Dendritic cell treated with granulocyte-macrophage colony-stimulating factor and Interleukin-4, amounts not matched to agents 40 ng/mL and 50 ng/mL, for 4 days (primary cell): Measurements from ENCODE around the gene PDZD2.

ENCODE experiments used
- H3K27ac Mint-ChIP-seq: one replicate; pipeline ENCODE4 v1.8.0; 2022; ENCODE audit warnings: mild to moderate bottlenecking, mixed read lengths
- H3K27me3 Mint-ChIP-seq: one replicate; pipeline ENCODE4 v1.8.0; 2022; ENCODE audit warnings: mild to moderate bottlenecking, mixed read lengths
- H3K36me3 Mint-ChIP-seq: one replicate; pipeline ENCODE4 v1.8.0; 2022; ENCODE audit warnings: low read depth, mixed read lengths
- H3K4me1 Mint-ChIP-seq: one replicate; pipeline ENCODE4 v1.8.0; 2022; ENCODE audit warnings: low read depth, mixed read lengths
- H3K4me3 Mint-ChIP-seq: one replicate; pipeline ENCODE4 v1.8.0; 2022; ENCODE audit warnings: mild to moderate bottlenecking, moderate library complexity, mixed read lengths
- H3K9me3 Mint-ChIP-seq: one replicate; pipeline ENCODE4 v1.8.0; 2022; ENCODE audit warnings: mixed read lengths
- intact Hi-C: fragments of 100-400 bp; cut with micrococcal nuclease; formaldehyde crosslinking; loops from one replicate; pipeline ENCODE4 v1.15.0; 2022

The PDZD2 gene

DNA sequence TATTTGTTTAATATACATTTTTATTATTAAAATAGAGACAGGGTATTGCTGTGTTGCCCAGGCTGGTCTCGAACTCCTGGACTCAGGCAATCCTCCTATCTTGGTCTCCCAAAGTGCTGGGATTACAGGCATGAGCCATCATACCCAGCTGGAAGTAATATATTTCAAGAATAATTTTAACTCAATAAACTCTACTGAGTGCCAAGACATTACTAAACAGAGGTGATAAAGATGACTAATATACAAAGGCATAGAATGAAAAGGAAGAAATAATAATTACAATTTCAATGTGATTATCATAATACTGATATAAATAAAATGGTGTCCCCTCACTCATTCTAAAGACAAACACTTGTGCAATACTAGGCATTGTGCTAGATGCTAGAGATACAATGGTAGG is 521.3 kb downstream of the PDZD2 start:
- intact Hi-C loops, result no loop called here
- H3K27ac Mint-ChIP-seq, result no peak overlapping the region
- H3K27me3 Mint-ChIP-seq, result no peaks in the 10 kb centered on the region
- peaks cover 11% of the 10 kb centered on the region for H3K36me3 Mint-ChIP-seq
- peaks cover 16% of the 10 kb centered on the region for H3K4me1 Mint-ChIP-seq
- H3K4me3 Mint-ChIP-seq, result no peak overlapping the region
- H3K9me3 Mint-ChIP-seq, result no peaks in the 10 kb centered on the region
